ENCODE results near the gene ATP8A1. TPM values are rescaled to one million over a fixed set of nuclear protein-coding genes. Genes with fewer than 3 reads are reported as not detected.

Gene ATP8A1
- total RNA-seq, 1 experiment from 2014 or later = 0.19 TPM

GRCh38 chr4:42401171-42401570 is 255.7 kb downstream of the ATP8A1 start:
- ChIA-PET CTCF (interaction anchor here (0.5 to 4.2 kb wide), 7 partner anchors 9 to 1351 kb away, joined by 3 to 27 read pairs (median 4); no protein-coding TSS in a partner anchor), POLR2A (interaction anchor here (0.7 kb wide), 1 partner anchor 1266 kb away, joined by 3 read pairs; no protein-coding TSS in a partner anchor)
- intact Hi-C loops (cut with micrococcal nuclease) = loop anchor here (1.0 kb wide), 1 partner anchor 119 kb away; no protein-coding TSS in a partner anchor
- H3K36me3 Mint-ChIP-seq (ENCODE audit: insufficient read depth, unreplicated experiment) = no peaks in the 10 kb centered on the region
- H3K4me1 Mint-ChIP-seq (ENCODE audit: insufficient read depth, unreplicated experiment) = no peaks in the 10 kb centered on the region
- H3K9me3 Mint-ChIP-seq (ENCODE audit: unreplicated experiment) = no peaks in the 10 kb centered on the region
- no peak overlapping the region for H3K27ac Mint-ChIP-seq (ENCODE audit: low read depth, unreplicated experiment)
- no TSS peak for BruUV-seq (replicated peaks)
- no peak for TF ChIP-seq CTCF (IDR thresholded peaks at IDR 0.05; ENCODE audit: unreplicated experiment)
- DNase-seq (ENCODE audit: unreplicated experiment) = peak; percentile 50
- no peak overlapping the region for H3K4me3 Mint-ChIP-seq (ENCODE audit: unreplicated experiment)
- peaks cover 15% of the 10 kb centered on the region for H3K27me3 Mint-ChIP-seq (ENCODE audit: insufficient read depth, unreplicated experiment)

GRCh38 chr4:42399393-42399792 is 257.5 kb downstream of the ATP8A1 start:
- no peak for DNase-seq (ENCODE audit: unreplicated experiment)
- no peaks in the 10 kb centered on the region for H3K36me3 Mint-ChIP-seq (ENCODE audit: insufficient read depth, unreplicated experiment)
- TF ChIP-seq CTCF (IDR thresholded peaks at IDR 0.05; ENCODE audit: unreplicated experiment) = no peak
- POLR2A ChIA-PET = no interaction called here
- no peak overlapping the region for H3K4me3 Mint-ChIP-seq (ENCODE audit: unreplicated experiment)
- CTCF ChIA-PET = interaction anchor here (1.0 to 4.2 kb wide), 4 partner anchors 13 to 121 kb away, joined by 3 to 27 read pairs (median 4); no protein-coding TSS in a partner anchor
- no peaks in the 10 kb centered on the region for H3K4me1 Mint-ChIP-seq (ENCODE audit: insufficient read depth, unreplicated experiment)
- no peak overlapping the region for H3K27ac Mint-ChIP-seq (ENCODE audit: low read depth, unreplicated experiment)
- intact Hi-C loops (cut with micrococcal nuclease) = no loop called here
- H3K9me3 Mint-ChIP-seq (ENCODE audit: unreplicated experiment) = no peaks in the 10 kb centered on the region
- no TSS peak for BruUV-seq (replicated peaks)
- H3K27me3 Mint-ChIP-seq (ENCODE audit: insufficient read depth, unreplicated experiment) = peaks cover 15% of the 10 kb centered on the region

- no TSS peak for BruUV-seq (replicated peaks)
- H3K4me3 Mint-ChIP-seq (ENCODE audit: unreplicated experiment) = peak overlapping the region; percentile 53
- CTCF ChIA-PET = interaction anchor here (1.4 to 4.2 kb wide), 2 partner anchors 27 to 121 kb away, joined by 3 to 27 read pairs; no protein-coding TSS in a partner anchor
- no peaks in the 10 kb centered on the region for H3K36me3 Mint-ChIP-seq (ENCODE audit: insufficient read depth, unreplicated experiment)
- no peak for TF ChIP-seq CTCF (IDR thresholded peaks at IDR 0.05; ENCODE audit: unreplicated experiment)
- intact Hi-C loops (cut with micrococcal nuclease) = no loop called here
- H3K9me3 Mint-ChIP-seq (ENCODE audit: unreplicated experiment) = no peaks in the 10 kb centered on the region
- POLR2A ChIA-PET = interaction anchor here (0.6 kb wide), 1 partner anchor 660 kb away, joined by 4 read pairs; no protein-coding TSS in a partner anchor
- no peak for DNase-seq (ENCODE audit: unreplicated experiment)
- H3K27me3 Mint-ChIP-seq (ENCODE audit: insufficient read depth, unreplicated experiment) = peaks cover 15% of the 10 kb centered on the region
- no peaks in the 10 kb centered on the region for H3K4me1 Mint-ChIP-seq (ENCODE audit: insufficient read depth, unreplicated experiment)
- H3K27ac Mint-ChIP-seq (ENCODE audit: low read depth, unreplicated experiment) = no peak overlapping the region
These were observed 258.0 kb downstream of the ATP8A1 start for GRCh38 chr4:42398871-42399331.

GRCh38 chr4:42398171-42398870 is 258.6 kb downstream of the ATP8A1 start:
- POLR2A ChIA-PET = interaction anchor here (0.6 kb wide), 1 partner anchor 660 kb away, joined by 4 read pairs; no protein-coding TSS in a partner anchor
- H3K36me3 Mint-ChIP-seq (ENCODE audit: insufficient read depth, unreplicated experiment) = no peaks in the 10 kb centered on the region
- intact Hi-C loops (cut with micrococcal nuclease) = no loop called here

More at GRCh38 chr4:42398171-42398870, 258.6 kb downstream of the ATP8A1 start:
- DNase-seq (ENCODE audit: unreplicated experiment) = no peak
- TF ChIP-seq CTCF (IDR thresholded peaks at IDR 0.05; ENCODE audit: unreplicated experiment) = no peak
- Mint-ChIP-seq H3K9me3 (ENCODE audit: unreplicated experiment) (no peaks in the 10 kb centered on the region), H3K4me1 (ENCODE audit: insufficient read depth, unreplicated experiment) (no peaks in the 10 kb centered on the region), H3K27me3 (ENCODE audit: insufficient read depth, unreplicated experiment) (peaks cover 15% of the 10 kb centered on the region), H3K27ac (ENCODE audit: low read depth, unreplicated experiment) (no peak overlapping the region), H3K4me3 (ENCODE audit: unreplicated experiment) (peak overlapping the region; percentile 53)
- CTCF ChIA-PET = interaction anchor here (0.5 to 4.2 kb wide), 2 partner anchors 122 to 279 kb away, joined by 3 to 27 read pairs; no protein-coding TSS in a partner anchor
- BruUV-seq (replicated peaks) = no TSS peak

Data from MCF 10A (cell line).